Adrenal gland (tissue), 5 donors: Measurements from ENCODE around the gene VPS25.

Source experiments
- CTCF ChIP-seq, 6 experiments: fragments of 450-650 bp in 4 of 6; fragments of 200-600 bp in 2 of 6; sonication (generic) in 1 of 6; IDR thresholded peaks; 1 replicate in 5 of 6; 2 replicates in 1 of 6; pipeline versions ENCODE4 v1.5.1 to v1.8.0; 2016 to 2021; ENCODE audit warnings: antibody characterized with exemption in 6 of 6, mild to moderate bottlenecking in 2 of 6, moderate library complexity in 1 of 6
- POLR2A ChIP-seq, 2 donors: fragments of 450-650 bp; IDR thresholded peaks; one replicate each; pipeline ENCODE4 v1.6.1; 2017; ENCODE audit warnings: antibody characterized with exemption in 2 of 2, mild to moderate bottlenecking in 2 of 2, moderate library complexity in 1 of 2
- donor health status: DM: no; HTN: no; CAD: no.

GRCh38 chr17:42774066-42774745 is 957 bp downstream of the VPS25 start:
- no peak for TF ChIP-seq CTCF (IDR thresholded peaks at IDR 0.05)
- TF ChIP-seq POLR2A (IDR thresholded peaks at IDR 0.05) = no peak
